HEK293T (cell line): Measurements from ENCODE around the gene TNRC18.
"Not testable (repeated sequence)": the region's sequence is repeated elsewhere in the genome, so short reads cannot be mapped to it uniquely, and the experiment has no call there.

Experiments used
- CTCF ChIA-PET: fragments of 350-600 bp; formaldehyde crosslinking; extraction: SDS; loops from one replicate; lab custom pipeline; 2021; ENCODE audit warnings: antibody characterized with exemption, inconsistent platforms; lab: Yijun Ruan, JAX
- POLR2A ChIA-PET: fragments of 350-600 bp; formaldehyde crosslinking; extraction: SDS; loops from one replicate; lab custom pipeline; 2020; ENCODE audit warnings: antibody characterized with exemption, inconsistent platforms; lab: Yijun Ruan, JAX
- DNase-seq: peaks from one replicate; pipeline ENCODE4 v3.0.0; 2012; ENCODE audit warnings: mixed read lengths; ENCODE audit errors: extremely low spot score
- ARNT ChIP-seq: fragments of 450-650 bp; IDR thresholded peaks from 2 replicates; pipeline ENCODE4 v1.6.1; 2017; ENCODE audit warnings: mild to moderate bottlenecking
- BHLHE40 ChIP-seq: fragments of 450-650 bp; IDR thresholded peaks from 2 replicates; pipeline ENCODE4 v1.6.1; 2016; ENCODE audit warnings: mild to moderate bottlenecking, moderate library complexity, borderline replicate concordance
- CTBP1 ChIP-seq: fragments of 450-650 bp; IDR thresholded peaks from 2 replicates; pipeline ENCODE4 v1.6.1; 2016; ENCODE audit warnings: borderline replicate concordance
- ELF4 ChIP-seq: fragments of 450-650 bp; IDR thresholded peaks from 2 replicates; pipeline ENCODE4 v1.6.1; 2017; ENCODE audit warnings: antibody characterized with exemption
- FOXA1 ChIP-seq: fragments of 450-650 bp; IDR thresholded peaks from 2 replicates; pipeline ENCODE4 v1.6.1; 2016; ENCODE audit warnings: mild to moderate bottlenecking
- FOXK2 ChIP-seq: fragments of 450-650 bp; IDR thresholded peaks from 2 replicates; pipeline ENCODE4 v1.6.1; 2016; ENCODE audit warnings: mild to moderate bottlenecking
- FOXM1 ChIP-seq: fragments of 450-650 bp; IDR thresholded peaks from 2 replicates; pipeline ENCODE4 v1.6.1; 2017; ENCODE audit warnings: mild to moderate bottlenecking, borderline replicate concordance
- HDGF ChIP-seq: fragments of 450-650 bp; IDR thresholded peaks from 2 replicates; pipeline ENCODE4 v1.6.1; 2017; ENCODE audit warnings: antibody characterized with exemption, borderline replicate concordance
- L3MBTL2 ChIP-seq: fragments of 450-650 bp; conservative IDR thresholded peaks from 2 replicates; pipeline ENCODE4 v1.6.1; 2016; ENCODE audit warnings: mild to moderate bottlenecking
- LEF1 ChIP-seq: fragments of 450-650 bp; IDR thresholded peaks from 2 replicates; pipeline ENCODE4 v1.6.1; 2017; ENCODE audit warnings: mild to moderate bottlenecking, borderline replicate concordance
- NFRKB ChIP-seq: fragments of 450-650 bp; IDR thresholded peaks from 2 replicates; pipeline ENCODE4 v1.6.1; 2016; ENCODE audit warnings: mild to moderate bottlenecking, moderate library complexity
- PKNOX1 ChIP-seq: fragments of 450-650 bp; IDR thresholded peaks from 2 replicates; pipeline ENCODE4 v1.6.1; 2016
- SP1 ChIP-seq: fragments of 450-650 bp; IDR thresholded peaks from 2 replicates; pipeline ENCODE4 v1.6.1; 2017
- SUZ12 ChIP-seq: fragments of 450-650 bp; IDR thresholded peaks from 2 replicates; pipeline ENCODE4 v1.6.1; 2016; ENCODE audit warnings: mild to moderate bottlenecking
- TARDBP ChIP-seq: fragments of 450-650 bp; IDR thresholded peaks from 2 replicates; pipeline ENCODE4 v1.6.1; 2016
- ZNF384 ChIP-seq: fragments of 450-650 bp; IDR thresholded peaks from 2 replicates; pipeline ENCODE4 v1.6.1; 2016

The TNRC18 gene

GRCh38 chr7:5289355-5289754 is 134.3 kb downstream of the TNRC18 start:
- DNase-seq, result no peak
- POLR2A ChIA-PET, result no interaction called here
- no peak for TF ChIP-seq LEF1
- no peak for TF ChIP-seq ZNF384
- TF ChIP-seq FOXA1, result no peak
- CTCF ChIA-PET, result no interaction called here

GRCh38 chr7:5288560-5288959 is 135.1 kb downstream of the TNRC18 start:
- POLR2A ChIA-PET, result not testable (repeated sequence)

GRCh38 chr7:5287802-5288201 is 135.8 kb downstream of the TNRC18 start:
- ChIA-PET POLR2A (no interaction called here), CTCF (no interaction called here)
- TF ChIP-seq TARDBP, result no peak
- no peak for TF ChIP-seq NFRKB
- TF ChIP-seq FOXM1, result no peak
- no peak for TF ChIP-seq SUZ12
- no peak for TF ChIP-seq CTBP1
- no peak for DNase-seq

More at GRCh38 chr7:5288560-5288959, 135.1 kb downstream of the TNRC18 start:
- DNase-seq, CTCF ChIA-PET: not testable (repeated sequence)

- CTCF ChIA-PET, POLR2A ChIA-PET, DNase-seq: not testable (repeated sequence)
These were observed 136.3 kb downstream of the TNRC18 start for GRCh38 chr7:5287373-5287772.

GRCh38 chr7:5286933-5287332 is 136.7 kb downstream of the TNRC18 start:
- DNase-seq, result no peak
- ChIA-PET CTCF (interaction anchor here (0.7 kb wide), 1 partner anchor 96 kb away, joined by 4 read pairs; no protein-coding TSS in a partner anchor), POLR2A (no interaction called here)
- no peak for TF ChIP-seq LEF1
- no peak for TF ChIP-seq NFRKB
- no peak for TF ChIP-seq SP1
- TF ChIP-seq FOXK2, result no peak
- TF ChIP-seq SUZ12, result no peak
- TF ChIP-seq PKNOX1, result no peak
- TF ChIP-seq FOXM1, result no peak
- TF ChIP-seq ZNF384, result no peak
- no peak for TF ChIP-seq ARNT
- no peak for TF ChIP-seq L3MBTL2
- TF ChIP-seq HDGF, result no peak
- TF ChIP-seq CTBP1, result no peak
- no peak for TF ChIP-seq ELF4
- TF ChIP-seq TARDBP, result no peak
- TF ChIP-seq FOXA1, result no peak
- no peak for TF ChIP-seq BHLHE40

- DNase-seq, result peak; percentile 68
- CTCF ChIA-PET, result interaction anchor here (0.5 to 1.0 kb wide), 6 partner anchors 21 to 381 kb away, joined by 3 to 5 read pairs (median 4); no protein-coding TSS in a partner anchor
- TF ChIP-seq L3MBTL2 (no peak), ELF4 (no peak), CTBP1 (no peak), BHLHE40 (no peak), ARNT (no peak), SUZ12 (no peak), TARDBP (no peak), ZNF384 (no peak), HDGF (no peak), FOXK2 (no peak), NFRKB (no peak), FOXA1 (no peak), SP1 (no peak), PKNOX1 (no peak), FOXM1 (no peak), LEF1 (no peak)
- POLR2A ChIA-PET, result no interaction called here
These were observed 139.0 kb downstream of the TNRC18 start for GRCh38 chr7:5284304-5285281.
